Stimulated activated CD8-positive, alpha-beta memory T cell treated with anti-CD3 and anti-CD28 coated beads, Interleukin-7, amount 100 ng/mL, for 4 hours (primary cell): ENCODE results near the gene IMPG1.

Source experiments
- DNase-seq, 2 donors: peaks; one replicate each; pipeline ENCODE4 v3.0.0-alpha.2; 2020; ENCODE audit warnings: low read depth in 2 of 2

IMPG1 gene, protein sequence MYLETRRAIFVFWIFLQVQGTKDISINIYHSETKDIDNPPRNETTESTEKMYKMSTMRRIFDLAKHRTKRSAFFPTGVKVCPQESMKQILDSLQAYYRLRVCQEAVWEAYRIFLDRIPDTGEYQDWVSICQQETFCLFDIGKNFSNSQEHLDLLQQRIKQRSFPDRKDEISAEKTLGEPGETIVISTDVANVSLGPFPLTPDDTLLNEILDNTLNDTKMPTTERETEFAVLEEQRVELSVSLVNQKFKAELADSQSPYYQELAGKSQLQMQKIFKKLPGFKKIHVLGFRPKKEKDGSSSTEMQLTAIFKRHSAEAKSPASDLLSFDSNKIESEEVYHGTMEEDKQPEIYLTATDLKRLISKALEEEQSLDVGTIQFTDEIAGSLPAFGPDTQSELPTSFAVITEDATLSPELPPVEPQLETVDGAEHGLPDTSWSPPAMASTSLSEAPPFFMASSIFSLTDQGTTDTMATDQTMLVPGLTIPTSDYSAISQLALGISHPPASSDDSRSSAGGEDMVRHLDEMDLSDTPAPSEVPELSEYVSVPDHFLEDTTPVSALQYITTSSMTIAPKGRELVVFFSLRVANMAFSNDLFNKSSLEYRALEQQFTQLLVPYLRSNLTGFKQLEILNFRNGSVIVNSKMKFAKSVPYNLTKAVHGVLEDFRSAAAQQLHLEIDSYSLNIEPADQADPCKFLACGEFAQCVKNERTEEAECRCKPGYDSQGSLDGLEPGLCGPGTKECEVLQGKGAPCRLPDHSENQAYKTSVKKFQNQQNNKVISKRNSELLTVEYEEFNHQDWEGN

DNA sequence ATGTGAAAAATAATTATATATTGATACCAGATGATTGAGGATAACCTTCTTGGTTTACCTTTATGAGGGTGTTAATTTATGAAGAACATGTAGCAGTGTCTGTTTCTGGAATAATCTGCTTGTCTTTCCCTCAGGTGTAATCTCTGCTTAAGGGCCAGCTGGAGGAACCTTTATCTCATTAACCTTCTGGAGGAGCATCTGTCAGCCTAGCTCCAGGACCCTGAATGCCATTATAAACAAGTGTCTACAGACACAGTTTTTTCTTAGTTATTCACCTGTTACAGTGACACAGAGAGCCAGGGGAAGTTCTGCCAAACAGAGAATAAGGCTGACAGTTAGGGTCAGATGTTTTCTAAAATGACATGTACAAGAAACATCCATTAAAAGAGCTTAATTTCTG lies at the start of gene IMPG1:
IMPG1 (minus strand) TSS at position 101 of the 400 bp plus-strand sequence. CDS start 174 bp downstream, outside the sequence.
- no peak for DNase-seq

DNA sequence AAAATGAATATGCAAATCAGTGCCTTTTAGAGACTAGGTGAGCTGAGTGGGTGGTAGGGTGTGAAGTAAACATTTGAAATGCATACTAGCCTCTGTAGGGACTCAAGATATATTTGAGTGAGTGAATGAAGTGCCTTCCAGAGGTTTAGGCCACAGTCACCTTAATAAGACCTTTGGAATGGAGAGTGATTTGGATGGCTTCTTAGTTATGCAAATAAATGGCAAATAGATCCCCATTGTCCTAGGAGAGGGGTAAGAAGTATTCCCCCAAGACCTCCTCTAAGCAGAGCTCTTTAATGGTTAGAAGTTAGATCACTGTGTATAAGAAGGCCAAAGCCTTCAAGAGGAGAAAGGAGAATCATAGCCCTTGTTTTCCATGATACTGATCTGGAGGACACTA lies 47.8 kb upstream of the IMPG1 start:
- no peak for DNase-seq

DNA sequence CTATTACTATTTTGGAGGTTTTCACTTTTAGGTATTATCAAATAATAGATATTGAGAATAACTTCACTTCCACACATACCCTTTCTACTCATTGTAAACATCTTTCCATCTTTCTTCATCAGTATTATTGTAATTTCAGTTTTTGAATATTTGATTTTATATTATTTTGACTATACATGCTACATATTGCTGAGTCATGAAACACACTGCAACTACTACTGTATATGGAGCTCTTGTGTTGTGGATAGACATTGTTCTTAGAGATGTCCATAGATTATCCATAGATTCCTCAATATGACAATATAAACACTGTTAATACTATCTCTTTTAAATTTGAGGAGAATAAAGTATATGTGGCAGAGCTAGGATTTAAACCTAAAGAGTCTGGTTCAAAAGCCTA lies 819 bp upstream of the IMPG1 start:
- DNase-seq: no peak

DNA sequence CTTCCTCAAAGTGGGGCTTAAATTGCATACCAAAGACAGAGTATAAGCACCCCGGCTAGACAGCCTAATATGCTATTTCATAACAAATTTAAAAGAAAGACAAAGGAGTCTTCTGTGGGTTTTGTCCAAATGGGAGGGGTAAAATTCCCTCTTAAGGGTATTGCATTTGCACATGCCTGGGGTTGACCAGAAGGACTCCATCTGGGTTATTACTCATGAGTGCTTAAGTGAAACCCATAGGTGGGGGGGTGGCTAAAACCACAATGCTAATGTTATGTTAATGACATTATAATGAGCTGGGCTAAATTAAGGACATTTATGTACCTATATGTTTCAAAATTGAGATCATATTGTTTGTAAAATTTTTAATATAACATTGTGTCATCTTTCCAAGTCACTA lies 15.0 kb downstream of the IMPG1 start:
- DNase-seq: no peak

DNA sequence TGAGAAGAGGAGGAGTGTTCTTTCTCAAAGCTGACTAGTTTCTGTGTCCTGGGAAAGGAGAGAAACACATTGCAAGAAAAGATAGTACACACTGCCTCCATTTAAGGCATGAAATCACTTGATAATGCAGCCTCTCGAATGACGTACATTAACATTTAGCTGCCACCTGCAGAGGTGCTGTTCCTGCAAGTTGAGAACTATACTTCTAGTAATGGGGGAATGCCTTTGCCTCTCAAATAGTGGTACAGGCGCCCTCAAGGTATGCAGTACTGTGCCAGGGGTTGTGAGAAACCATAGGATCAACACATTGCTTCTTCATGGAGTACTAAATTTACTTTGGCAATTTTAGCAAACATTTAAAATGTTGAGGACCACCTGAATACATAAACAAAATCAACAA lies 20.1 kb downstream of the IMPG1 start:
- DNase-seq: no peak

DNA sequence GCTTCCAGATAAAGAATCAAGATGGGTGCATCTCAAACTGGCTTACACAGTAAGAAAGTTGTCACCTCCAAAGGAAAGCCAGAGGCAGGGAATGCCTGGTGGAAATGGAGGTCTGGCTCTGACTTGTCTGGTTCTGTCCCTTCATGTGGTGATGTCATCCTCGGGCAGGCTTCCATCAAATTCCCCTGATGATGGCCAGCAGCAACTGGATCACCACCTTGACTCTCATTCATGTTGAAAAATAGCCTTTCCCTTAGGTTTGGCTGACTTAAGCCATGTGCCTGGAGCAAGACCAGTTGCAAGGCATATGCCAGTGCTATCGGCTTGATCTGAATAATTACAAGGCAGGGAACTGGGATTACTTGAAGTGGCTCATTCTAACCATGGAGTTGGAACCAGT lies 28.8 kb downstream of the IMPG1 start:
- DNase-seq: no peak

DNA sequence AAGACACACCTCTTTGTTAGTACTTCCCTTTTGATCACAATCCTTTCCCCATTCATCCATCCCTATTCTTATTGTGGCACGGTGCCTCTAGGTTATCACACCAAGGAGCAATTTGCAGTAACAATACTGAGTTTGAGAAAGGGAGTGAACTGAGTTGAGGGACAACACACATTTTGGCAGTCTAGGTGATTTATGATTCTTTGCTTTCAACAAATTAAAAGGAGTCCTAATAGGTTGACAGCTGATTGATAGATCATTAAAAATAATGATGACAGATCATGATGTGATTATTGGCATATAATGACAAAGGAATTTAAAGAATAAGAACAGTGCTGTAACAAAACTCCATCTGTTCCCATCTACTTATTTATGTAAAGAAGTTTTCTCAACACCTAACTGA lies 36.7 kb downstream of the IMPG1 start:
- no peak for DNase-seq

DNA sequence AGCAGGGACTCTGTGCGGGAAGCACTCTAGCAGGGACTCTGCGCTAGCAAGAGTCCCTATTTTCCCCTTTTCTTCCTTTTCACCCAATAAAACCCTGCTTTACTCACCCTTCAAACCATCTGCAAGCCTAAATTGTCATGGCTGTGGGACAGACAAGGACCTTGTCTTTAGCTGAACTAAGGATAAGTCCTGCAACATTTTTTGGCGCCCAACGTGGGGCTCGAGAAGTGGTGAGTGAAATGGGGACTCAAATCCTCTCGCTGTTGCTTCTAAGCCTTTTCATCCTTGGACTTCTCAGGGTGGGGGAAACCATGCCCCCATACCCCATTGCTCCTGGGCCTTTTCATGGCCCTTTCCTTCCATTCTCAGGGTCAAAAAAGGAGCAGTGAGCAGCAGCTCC lies 46.4 kb downstream of the IMPG1 start:
- DNase-seq: no peak

DNA sequence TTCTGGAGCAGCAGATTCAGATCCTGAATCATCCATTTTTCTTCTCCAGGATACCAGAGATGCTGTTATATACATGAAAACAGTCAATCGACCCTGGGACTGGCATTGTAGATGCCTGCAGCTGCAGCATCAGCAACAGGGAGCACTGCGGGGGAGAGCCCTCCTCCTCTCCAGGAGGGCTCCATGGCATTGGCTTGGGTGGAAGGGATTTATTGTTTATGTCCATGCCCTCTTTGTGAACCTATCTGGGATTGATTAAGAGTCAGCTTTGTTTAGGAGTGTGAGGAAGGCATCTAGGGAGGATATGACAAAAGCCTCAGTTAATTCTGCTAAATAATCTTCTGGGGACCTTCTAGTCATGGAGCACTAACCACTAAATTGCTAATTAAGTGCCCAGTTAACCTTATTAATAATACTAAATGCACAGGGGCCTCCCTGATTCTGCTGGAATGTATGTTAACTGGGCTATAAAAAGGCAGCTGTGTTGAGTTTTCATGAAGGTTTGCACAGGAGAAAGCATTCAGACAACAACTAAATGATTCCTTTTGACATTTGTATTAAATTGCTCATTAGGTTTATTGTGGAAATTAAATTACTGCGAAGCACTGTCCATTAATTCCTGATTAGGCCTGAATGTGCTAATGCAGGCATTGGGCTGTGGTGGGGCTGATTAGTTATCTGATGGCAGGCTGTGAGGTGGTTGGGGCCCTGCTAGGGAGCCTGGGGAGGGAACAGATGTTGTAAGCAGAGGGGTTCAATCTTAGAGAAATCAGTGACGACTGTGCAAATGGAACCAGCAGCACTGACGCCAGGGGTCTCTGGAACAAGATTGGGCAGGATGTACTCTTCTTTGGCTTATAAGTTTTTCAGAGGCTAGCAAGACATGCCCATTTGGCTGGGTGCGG lies 57.6 kb downstream of the IMPG1 start:
- no peak for DNase-seq

DNA sequence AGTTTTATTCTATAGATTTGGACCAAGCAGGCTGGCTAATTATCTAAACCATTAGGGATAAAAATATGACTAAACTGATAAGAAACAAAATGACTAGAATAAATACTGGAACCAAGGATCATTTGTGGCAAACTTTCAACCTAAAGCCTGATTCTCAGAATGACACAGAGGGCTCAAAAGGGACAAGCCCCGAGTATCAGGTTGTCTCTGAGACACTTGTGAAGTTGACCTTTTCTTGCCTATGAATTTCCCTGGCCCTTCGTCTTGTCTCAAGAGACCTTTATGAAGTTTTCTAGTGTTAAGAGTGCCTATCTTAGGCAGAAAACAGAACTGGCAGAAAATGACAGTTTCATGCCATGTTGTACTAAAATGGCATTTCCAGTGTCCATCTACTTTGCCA lies 68.3 kb downstream of the IMPG1 start:
- DNase-seq: no peak

DNA sequence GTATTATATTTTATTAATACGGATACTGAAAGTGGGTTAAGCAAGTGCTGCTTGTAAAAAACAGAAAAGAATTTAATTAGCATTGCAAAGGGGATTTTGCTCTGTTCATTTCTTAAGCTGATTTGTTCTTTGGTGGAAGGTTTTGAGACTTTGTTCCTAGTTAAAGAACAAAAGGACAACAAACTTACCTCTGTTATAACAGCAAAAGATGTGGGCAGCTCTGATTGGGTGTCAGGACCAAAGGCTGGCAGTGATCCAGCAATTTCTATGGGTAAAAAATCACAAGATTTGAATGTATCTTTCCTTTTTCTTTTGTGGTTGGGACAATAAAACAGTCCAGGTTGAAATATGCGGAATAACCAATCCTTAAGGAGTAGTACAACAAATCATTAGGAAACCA lies 68.8 kb downstream of the IMPG1 start:
- no peak for DNase-seq

DNA sequence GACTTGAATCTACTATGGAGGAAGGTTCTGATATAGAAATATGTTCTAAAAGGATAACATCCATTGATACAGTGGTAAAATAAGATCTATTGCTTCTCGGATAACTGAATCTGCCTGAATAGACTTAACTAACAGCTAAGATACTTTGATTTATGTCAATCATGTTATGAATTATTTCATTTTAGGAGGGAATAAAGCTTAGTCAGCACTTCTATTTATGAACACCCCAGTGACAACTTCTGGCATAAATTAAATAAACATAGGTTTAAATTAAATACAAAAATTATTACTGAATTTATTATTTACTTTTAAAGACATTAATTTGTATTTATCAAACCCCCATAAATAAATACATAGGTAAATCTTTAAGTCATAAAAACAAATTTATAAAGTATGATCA lies 69.3 kb downstream of the IMPG1 start:
- DNase-seq: no peak

DNA sequence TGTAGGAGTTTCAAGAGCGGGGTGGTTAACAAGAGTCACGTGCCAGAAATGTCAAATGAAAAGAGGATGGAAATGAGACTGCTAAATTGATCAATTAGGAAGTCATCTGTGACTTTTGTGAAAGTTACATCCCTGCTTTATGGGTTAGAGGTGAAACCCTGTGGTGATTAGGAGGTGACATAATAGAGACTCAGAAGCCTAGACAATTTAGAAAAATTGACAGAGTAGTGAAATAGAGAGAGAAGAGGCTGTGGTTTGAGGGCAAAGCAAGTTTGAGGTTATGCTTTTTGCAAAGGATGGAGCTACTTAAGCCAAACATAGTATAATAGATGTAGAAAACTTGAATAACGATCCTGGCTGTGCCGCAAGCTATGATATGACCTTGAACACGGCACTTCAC lies 71.8 kb downstream of the IMPG1 start:
- no peak for DNase-seq

DNA sequence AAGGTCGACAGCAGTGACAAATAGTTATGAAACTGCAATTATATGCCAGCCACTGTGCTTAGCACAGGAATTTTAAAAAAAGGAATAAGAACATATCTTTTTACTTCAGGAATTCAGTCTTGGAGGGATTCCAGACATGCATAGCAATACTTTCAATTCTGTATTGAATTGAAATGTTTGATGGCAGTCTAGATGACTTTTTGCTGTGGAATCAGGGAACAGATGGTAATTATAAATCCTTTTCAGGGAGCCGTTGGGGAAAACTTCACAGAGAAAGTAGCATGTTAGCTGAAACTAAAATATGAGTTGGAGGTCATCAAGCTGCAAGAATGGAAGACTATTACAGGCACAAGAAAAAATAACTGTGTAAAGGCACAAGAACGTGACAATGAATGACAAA lies 74.8 kb downstream of the IMPG1 start:
- DNase-seq: no peak

DNA sequence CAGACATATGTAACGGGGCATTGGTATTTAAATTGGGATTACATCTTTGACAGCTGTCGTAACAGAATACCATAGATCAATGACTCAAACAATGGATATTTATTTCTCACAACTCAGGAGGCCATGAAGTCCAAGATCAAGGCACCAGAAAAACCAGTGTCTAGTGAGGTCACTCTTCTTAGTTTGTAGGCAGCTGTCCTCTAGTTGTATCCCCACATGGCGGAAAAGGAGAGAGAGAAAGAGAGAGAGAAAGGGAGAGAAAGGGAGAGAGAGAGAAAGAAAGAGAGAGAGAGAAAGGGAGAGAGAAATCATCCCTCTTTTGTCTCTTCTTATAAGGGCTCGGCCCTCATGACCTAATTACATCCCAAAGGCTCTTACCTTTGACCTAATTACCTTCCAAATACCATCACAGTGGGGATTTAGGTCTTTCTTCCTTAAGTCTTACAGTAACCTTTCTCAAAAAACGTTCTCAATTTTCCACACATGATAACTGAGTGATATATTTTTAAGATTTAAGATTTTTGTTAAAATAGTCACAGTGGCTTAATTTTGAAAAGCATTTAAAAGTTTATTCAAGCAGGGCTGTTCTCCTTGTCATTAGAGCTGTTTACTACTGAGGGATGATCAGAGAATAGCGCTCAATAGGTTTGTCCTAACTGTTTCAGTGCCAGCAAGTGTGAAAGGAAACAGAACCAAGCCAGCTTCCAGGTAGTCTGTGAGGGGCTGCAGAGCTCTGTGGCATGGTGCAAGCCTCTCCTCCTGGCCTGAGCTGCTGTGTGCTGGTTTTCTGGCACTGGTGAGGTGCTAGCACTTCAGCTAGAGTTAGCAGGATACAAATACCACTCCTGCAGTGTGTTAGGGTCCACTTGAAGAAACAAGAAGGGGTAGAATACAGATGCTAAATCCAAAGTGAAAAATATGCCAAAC lies 79.0 kb downstream of the IMPG1 start:
- no peak for DNase-seq

DNA sequence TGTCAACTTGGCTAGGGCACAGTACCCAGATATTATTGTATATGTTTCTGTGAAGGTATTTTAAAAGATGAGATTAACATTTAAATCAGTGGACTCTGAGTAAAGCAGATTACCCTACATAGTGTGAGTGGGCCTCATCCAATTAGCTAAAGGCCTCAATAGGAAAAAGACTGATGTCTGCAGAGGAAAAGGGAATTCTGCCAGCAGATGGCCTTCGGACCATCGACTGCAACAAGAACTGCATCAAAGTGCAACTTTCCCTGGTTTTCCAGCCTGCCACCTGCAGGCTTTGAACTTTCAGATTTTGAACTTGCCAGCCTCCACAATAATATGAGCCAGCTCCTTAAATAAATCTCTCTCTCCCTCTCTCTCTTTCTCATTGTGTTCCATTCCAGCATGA lies 80.5 kb downstream of the IMPG1 start:
- no peak for DNase-seq

DNA sequence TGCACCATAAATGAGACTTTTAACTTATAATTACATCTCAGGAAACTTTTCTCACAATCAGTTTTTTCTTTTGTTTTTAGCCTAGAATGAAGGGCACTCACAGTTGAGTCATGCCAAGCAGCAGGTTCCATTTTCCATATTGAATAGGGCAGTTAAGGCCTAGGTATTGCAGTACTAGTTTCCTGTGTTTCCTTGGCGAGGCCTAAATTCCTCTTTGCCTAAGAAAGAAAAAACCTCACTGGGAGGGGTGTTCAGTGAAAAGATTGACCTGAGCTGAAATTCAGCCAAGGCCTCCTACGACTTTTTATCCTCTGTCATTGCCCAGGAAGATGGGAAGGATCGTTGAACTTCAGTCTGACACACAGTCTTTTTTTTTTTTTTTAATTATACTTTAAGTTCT lies 85.5 kb downstream of the IMPG1 start:
- no peak for DNase-seq

DNA sequence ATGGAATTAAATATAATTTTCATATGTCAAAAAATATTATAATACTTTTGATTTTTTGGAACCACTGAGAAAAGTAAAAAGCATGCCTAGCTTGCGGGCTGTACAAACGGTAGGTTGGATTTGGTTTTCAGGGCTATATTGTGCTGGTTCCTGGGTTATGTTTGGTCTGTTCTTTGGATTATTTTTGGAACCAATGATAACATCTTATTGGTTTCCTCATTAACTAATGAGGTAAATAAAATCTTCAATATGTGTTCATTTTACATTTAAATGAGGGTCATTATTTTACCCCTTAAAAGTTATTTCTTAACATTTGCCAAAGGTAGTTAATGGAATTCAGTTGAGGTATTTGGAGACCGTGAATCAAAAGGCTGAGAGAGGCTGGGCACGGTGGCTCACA lies 96.6 kb downstream of the IMPG1 start:
- no peak for DNase-seq

DNA sequence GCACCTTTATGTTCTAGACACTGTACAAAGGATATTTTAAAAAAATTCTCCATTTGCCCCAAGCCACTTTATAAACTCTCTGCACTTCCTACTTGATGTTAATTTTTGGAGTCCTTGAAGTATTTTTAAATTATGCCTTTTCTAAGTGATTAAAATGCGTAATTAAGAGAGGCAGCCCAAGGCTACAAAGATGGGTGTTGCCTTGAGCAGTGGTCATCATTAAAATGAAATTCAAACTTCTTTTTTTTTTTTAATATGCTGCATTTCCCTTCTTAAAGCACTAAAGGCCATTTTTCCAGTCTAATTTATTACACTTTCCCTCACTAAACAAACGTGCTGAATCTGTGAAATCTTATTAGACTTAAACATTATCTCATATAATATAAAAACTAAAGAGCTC lies 102.4 kb downstream of the IMPG1 start:
- no peak for DNase-seq

DNA sequence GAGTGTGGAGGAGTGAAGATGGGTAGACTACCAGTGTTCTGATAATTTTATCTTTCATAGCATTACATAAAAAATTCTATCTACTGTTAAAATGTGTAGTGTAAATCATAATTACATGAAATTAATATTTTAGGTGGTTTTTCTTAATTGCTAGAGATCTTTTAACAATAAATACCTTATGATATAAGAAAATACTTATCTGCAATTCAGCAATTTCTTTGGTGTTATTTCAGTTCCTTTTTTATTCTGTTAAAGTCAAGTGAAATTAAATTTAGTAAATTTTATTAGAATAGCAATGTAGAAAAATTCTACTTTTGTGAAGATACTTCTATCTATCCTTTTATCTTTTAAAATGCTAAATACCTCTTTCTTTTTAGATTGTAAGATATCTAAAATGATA lies 104.3 kb downstream of the IMPG1 start:
- DNase-seq: no peak

DNA sequence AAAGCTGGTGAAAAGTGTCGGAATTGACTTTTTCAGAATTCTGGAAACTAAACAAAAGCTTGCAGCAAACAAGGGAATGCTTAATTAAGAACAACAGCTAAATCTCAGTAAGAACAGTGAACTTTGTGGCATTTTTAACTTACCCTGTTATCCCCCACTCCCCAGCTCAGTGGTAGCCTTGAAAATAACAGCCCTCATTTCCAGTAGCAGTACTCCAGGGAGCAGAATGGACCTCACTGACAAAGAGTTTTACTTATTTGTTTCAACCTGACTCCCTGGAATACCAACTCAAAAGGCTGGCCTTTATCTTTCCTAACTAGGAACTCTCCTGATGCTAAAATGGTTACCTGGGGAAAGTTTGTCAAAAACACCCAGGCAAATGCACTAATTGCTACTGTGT lies 108.9 kb downstream of the IMPG1 start:
- no peak for DNase-seq
